ENCODE results near the gene PTN.

PTN gene, protein sequence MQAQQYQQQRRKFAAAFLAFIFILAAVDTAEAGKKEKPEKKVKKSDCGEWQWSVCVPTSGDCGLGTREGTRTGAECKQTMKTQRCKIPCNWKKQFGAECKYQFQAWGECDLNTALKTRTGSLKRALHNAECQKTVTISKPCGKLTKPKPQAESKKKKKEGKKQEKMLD

DNA sequence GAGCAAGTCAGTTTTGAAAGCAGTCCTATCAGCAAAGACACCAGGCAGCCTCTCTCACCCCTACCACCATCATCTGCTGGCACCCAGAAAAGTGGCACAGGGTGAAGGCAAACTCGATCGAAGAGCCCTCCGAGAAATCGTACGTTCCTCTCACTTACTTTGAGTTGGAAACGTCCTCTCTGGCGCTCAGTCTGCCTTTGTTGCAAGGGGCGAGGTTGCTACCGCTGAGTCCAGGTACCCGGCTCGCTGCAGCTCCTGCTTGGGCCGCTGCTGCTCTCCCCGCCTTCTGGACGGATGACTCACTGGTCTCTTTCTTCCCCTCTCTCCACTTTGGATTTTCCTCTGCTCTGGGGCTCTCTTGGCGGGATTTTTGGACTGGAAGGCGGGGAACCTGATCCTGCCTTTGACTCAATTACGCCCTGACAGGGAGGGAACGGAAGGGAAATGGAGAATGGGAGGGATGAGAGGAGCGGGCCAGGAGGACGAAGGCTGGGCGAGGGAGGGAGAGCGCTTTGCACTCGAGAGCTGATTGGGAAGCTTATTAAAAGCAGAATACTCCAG is at the start of gene PTN:
TSS of gene PTN (minus strand) at position 453 of the 561 bp plus-strand sequence. CDS start 88,760 bp downstream, outside the sequence.
- peak; percentile 84 for DNase-seq (ENCODE audit: low read depth, low spot score)

DNA sequence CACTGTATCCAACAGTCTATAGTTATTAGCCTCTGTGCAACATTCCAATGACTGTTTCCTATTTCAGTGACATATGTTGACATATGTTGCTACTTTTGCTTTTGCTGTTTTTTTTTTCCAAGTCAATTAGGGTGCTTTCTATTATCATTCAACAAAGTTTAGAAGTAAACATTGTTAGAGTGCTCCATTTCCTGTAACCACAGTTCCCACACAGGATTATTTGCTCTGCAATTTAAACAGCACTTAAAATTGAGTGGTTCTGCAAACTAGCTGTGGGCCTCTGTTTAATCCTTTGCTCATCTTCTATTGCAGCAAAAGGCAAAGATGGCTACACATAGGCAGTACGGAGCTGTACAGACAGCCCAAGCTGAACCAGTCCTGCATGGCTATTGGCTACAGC is 46.5 kb upstream of the PTN start:
- no peak for DNase-seq (ENCODE audit: low read depth, low spot score)

DNA sequence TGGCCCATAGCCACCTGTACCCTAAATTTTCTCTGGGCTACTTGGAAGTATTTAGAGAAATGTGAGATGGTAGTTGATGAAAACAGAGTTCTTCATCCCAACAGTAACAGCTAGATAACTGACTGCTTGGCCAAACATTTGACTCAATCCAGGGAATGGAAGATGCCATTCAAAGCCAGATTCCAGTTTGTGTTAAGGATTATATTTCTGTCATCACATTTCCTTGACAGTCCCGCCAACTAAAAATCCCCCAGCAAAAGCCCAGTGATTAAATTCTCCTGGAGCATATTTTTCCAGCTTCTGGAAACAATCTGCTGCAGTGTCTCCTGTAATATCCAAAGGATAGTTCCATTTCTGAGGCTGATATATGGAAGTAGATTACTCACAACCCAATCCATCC is 45.4 kb upstream of the PTN start:
- no peak for DNase-seq (ENCODE audit: low read depth, low spot score)

DNA sequence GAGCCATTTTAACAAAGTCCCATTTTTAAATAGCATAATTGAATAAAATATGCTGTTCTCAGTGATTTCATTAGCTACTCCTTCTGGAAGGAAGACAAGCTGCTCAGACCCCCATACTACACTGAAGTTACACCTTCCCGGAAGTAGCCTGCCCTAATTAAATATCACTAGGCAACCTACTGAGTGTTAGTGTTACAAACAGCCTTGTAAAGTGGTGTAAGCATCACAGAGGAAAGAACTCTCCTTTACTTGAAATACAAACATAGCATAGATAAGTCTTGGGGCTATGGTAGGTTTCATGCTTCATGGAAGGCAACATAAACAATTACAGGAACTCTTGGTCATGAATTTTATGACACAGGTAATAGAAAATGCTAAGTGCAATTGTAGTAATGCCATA is 43.4 kb upstream of the PTN start:
- no peak for DNase-seq (ENCODE audit: low read depth, low spot score)

DNA sequence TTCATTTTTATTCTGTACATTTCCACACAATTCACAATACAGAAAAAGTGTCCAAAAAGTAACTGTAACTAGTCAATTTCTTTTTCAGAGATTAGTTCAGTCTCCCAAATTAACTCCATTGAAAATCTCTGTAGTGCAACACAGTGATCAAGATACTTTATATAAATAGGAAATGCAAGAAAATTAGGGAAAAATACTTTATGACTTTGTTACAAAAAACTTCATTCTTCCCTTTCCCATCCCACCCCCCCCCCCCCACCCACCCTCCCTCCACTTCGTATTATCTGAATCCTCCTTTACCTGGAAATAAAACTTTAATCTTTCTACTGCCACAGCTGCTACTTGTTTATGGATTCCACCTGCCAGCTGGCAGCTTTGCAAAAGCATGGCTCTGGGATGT is 37.5 kb upstream of the PTN start:
- no peak for DNase-seq (ENCODE audit: low read depth, low spot score)

DNA sequence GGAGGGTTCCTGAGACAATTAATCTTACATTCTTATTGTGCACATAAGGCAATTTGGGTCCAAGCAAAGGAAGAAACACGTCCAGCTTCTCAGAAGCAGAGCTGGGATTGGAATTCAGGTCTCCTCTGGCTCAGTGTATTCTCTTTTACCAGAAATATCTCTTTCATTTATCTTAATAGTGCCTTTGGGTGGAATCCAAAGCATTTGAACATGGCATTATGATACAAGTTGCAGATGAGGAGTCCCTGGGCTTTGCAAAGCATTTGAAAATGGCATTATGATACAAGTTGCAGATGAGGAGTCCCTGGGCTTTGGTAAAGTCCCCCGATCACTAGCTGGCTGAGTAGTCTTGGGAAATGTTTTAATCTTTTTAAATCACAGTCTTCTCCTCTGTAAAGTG is 30.0 kb upstream of the PTN start:
- DNase-seq (ENCODE audit: low read depth, low spot score): no peak

DNA sequence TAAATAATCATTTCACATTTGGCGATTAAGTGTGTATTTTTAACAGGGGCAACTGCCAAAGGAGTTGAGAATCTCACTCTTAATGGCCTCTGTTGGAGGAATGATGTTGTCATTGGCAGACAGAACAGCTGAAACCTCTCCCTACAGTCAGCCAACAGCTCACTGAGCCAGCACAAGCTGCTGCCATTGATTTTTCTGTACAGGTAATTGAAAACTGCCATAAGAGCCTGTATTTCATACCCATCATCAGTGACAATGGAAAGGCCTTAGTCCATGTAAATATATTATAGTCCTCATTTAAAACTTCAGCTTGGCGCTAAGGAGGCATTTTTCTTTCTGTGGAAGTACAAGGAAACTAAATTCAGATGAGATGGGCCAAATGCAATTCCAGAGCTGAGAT is 28.1 kb upstream of the PTN start:
- peak; percentile 10 for DNase-seq (ENCODE audit: low read depth, low spot score)

DNA sequence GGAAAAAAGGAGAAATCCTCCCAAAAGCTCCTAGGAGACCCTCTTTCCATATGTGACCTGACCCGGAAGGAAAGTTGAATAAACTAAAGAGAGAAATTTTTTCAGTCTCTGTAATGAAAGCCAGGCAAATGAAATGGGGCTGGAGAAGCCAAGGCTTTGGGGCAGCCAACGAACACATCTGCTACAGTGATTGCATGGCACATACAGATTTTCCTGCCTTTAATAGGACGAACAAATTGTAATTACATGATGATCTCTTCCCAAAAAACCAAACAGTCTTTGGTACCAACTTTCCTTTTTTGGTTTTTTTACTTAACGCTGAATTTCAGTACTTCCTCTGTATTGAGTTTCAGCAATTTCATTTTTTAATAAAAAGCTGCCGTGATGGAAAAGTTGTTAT is 23.5 kb upstream of the PTN start:
- DNase-seq (ENCODE audit: low read depth, low spot score): no peak

DNA sequence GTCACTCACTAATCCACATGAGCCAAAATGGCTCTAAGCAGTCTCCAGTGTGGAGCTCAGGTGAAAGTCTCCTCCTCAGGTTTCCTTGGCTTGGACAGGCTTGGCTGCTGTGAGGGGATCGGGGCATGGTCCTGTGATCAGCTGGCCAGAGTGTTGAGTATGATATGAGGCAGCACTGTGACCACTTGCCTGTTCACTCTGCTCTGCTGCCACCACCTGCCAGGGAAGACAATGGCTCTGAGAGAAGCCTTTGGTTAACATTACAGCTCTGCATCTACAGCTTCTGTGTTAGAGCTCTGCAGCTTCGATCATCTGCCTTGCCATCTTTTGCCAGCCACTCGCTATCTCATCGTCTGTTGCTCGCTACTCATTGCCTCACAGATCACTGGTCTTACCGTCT is 20.1 kb upstream of the PTN start:
- no peak for DNase-seq (ENCODE audit: low read depth, low spot score)

DNA sequence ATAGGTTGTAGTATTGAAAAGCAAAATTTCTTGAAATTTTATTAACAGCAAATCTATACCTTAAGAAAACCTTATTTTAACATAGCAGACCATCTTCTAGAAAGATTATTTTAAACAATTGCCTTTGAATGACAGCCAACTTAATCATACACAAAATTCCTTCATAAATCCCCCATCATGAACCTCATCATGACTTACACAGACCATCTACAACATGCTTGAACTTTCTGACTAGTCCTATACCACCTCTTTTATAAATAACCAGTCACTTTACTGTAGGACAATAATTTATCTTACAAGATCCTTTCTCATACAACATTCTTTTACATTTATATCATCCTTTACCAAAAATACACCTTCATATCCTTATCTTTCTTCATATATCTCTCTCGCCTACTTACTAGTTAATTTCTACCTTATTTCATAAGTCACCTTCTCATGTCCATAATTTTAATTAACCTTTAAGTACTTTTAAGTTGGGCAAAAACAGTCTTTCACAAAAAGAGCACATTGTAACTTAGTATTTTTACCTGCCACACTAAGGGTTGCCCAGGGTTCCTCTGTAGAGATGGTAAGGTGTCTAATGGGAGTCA is 16.6 kb upstream of the PTN start:
- no peak for DNase-seq (ENCODE audit: low read depth, low spot score)

DNA sequence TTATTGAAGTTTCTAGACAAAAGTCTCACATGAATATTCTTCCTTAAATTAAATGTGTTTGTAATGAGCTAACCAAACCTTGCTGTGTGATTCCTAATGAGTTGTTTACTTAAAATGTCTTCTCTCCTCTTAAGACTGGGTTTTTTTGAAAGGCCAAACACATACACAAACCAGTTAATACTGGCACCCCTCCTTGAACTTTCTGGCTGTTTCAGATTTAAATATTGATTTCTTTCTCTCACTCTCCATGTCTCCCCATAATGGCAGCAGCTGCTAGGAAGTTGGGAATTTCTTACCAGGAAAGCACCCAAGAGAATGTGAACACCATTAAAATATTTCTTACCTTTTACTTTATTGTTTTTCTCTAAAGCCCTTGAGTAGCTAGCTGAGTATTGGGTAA is 11.4 kb upstream of the PTN start:
- peak; percentile 21 for DNase-seq (ENCODE audit: low read depth, low spot score)

DNA sequence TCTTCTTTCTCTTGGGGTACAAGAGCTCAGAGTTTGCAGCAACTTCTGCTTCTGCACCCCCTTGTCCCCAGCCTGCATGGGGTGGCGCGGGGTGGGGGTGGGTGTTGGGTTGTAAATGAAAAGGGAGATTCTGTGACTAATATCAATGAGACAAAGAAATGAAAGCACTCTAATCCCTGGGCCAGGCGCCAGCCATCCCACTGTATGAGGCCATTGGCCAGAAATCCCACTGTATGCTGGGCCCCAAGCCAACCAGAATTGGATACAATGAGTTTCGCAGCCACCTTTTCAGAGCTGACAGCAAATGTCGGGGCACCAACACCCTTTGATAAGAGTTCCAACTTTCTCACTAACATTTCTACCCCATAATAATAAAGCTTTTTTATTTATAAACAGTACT is 10.9 kb upstream of the PTN start:
- peak; percentile 93 for DNase-seq (ENCODE audit: low read depth, low spot score)

DNA sequence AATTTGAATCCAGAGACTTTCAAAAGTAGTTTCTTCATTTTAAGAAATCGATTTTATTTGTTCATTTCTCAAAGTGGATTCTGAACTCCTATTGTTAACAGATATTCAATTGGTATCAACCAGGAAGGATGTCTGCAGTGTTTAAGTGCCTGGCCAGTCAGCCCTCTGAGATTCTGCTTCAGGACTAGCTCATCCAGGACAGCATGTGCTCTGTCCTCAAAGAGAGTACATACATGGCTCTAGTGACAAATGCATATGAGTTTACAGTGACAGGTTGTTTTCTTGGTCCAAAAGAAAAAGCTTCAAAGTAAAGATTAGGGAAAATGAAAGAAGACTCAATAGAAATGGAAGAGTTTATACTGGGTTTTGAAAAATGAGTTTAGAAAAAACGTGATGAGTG is 8.4 kb upstream of the PTN start:
- no peak for DNase-seq (ENCODE audit: low read depth, low spot score)

DNA sequence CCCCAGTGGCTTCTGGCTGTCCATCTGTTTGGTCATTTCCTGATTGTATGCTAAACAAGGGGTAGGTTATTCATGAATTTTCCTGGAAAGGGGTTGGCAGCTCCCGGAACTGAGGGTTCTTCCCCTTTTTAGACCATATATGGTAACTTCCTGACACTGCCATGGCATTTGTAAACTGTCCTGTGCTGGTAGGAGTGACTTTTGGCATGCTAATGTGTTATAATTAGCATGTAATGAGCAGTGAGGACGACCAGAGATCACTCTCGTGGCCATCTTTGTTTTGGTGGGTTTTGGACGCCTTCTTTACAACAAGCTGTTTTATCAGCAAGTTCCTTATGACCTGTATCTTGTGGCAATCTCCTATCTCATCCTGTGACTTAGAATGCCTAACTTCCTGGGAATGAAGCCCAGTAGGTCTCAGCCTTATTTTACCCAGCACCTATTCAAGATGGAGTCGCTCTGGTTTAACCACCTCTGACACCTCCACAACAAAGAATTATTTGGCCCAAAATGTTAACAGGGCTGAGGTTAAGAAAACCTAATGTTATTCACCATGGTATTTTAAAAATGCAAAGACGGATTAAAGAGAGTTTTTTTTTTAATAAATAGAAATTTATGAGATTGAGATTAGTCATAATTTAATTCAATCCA is 2.4 kb upstream of the PTN start:
- DNase-seq (ENCODE audit: low read depth, low spot score): no peak

DNA sequence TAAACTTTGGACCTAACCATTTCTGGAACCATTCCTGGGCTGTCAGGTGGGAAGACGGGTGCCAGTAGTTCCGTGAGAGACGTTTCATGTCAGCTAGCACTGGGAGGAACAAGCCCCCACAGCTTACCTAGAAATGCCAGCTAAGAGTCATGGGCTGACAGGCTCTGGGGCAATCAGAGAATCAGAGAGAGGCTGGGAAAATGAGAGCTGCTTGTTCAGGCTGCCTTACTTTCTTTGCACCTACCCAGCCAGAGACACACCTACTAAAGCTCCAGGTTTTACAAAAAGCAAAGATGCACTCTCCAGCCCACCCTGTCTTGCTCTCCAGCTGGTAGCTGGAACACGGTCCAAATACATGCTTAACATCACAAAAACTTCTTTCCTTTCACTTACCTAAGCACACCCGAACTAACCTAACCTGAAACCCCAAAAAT is 688 bp downstream of the PTN start:
- peak; percentile 32 for DNase-seq (ENCODE audit: low read depth, low spot score)

DNA sequence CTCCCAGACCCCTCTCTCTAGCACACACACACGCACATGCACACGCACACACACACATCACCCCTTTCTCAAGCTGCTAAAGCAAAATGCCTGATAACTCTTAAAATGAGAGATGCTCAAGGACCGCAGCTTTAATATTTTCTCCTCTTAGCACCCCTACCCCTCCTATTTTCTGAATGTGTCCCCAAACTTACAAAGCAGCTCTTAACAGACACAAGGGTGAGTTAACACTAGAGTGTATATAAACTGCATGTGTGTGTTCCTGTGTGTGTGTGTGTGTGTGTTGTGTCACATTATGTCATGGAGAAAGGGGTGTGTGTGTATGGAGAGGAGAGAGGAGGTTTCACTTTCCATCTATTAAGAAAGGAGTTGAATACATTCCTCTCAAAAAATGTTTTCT is 1.3 kb downstream of the PTN start:
- peak; percentile 38 for DNase-seq (ENCODE audit: low read depth, low spot score)

DNA sequence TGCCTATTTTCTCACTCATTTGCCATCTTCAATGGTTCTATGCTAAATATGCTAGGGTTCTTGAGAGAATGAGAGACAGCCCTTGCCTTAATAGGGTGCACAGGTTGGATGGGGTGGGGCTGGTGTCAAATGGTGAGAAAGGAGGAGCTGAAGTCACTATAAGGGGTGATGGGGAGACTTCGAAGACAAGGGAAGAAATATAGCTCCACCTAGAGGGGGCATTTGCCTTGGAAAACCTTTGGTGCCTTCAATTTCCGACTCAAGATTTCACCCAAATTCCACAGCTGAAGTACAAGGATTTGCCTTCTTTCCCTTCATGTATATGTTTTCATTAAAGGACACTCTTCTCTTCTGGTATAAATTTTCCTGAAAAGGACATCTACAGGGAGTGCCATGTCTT is 5.6 kb downstream of the PTN start:
- no peak for DNase-seq (ENCODE audit: low read depth, low spot score)

DNA sequence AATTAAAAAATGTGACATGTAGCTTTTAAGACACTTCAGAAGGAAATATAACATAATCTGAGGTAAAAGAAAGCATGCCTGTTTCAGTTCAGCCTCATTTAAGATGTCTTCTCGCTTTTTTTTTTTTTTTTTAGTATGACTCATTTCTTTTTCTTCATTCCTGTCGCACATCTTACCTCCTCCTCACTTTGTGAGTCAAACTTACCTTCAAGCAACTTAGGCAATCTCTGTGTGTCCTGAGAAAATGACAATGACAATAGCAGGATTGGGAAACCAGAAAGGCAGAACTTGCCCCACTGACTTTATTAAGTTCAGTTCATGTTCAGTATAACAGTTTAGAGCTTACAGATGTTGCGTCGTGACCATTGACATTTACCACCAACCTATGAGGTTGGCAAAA is 7.7 kb downstream of the PTN start:
- DNase-seq (ENCODE audit: low read depth, low spot score): no peak

DNA sequence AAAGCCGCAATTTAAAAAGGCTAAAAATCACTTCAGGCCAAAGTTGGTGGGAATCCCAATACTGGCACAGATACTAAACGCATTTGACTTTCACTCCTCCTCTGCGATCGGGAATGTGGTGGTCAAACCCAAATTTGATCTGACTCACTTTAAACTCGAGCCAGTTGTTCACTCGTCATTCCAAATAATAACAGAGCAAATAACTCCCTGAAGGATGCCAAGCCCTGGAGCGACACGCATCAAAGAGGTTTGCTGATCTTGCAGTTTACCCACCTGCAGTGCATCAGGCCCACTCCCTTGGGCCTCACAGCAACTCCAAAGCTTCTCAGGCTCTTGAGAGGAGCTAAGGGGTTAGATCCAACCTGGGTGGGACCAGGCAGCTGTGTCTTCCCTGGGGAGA is 12.2 kb downstream of the PTN start:
- peak; percentile 60 for DNase-seq (ENCODE audit: low read depth, low spot score)

DNA sequence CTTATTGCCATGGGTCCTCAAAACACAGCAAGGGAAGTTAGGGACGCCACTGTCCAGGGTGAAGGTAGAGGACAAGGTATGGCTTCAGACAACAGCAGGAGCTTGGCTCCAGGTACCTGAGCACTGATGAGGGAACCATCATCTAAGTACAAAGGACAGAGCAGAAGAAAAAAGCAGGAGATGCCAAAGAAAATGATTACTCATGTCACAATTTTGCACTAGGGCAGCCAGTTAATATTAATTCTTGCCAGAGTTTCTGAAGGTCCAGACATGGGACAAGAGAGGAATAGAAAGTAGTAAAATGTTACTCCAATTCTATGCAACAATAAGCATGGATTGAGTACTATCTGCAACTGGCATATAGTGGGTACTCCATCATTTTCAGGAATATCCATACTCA is 14.1 kb downstream of the PTN start:
- peak; percentile 27 for DNase-seq (ENCODE audit: low read depth, low spot score)

DNA sequence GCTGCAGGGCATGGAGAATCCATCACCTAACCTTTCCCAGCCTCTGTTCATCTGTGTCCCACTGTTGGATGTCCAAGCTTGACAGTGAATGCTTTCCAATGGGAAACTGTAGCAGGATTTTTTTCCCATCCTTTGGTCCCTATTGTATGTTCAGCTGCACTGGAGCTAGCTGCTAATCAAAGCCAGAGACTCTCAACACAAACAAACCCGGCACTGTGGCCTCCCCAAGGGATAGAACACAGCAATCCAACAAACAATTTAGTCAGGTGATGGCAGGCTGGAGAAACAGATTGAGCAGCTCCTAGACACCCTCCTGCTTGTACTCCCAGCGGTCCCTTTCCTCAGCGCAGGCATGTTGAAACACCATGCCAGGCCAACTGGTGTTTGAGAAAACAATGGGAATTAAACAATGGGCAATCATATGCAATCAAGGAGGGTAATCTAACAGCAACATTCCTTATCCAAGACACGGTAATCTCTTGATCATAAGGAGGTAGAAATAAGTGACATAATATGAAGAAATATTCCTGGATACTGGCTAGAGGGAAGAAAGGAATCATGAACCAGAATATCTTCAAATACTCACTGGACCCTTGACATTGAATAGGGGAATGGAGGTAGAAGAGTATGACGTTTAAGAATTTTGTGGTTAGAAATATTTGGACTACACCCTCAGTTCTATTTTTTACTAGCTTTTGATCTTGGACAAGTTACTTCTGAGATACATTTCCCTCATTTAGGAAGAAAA is 15.0 kb downstream of the PTN start:
- peak; percentile 35 for DNase-seq (ENCODE audit: low read depth, low spot score)

DNA sequence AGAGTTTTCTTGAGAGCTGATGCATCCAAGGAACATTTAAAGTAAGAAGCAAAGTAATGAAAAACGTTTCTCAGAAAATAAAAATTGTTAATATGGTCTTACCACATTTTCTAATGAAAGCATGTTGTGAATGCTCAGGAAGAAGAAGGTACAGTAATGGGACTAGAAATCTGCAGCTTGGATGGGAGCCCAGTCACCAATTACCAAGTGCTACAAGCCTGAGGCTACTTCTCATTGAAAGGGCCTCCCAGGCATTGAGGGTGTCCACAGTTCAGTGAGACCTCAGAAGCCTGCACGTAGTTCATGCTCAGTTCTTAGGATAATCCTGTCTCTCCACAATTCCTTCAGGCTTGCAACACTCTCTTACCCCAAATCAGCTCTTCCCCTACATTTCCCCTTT is 17.6 kb downstream of the PTN start:
- peak; percentile 72 for DNase-seq (ENCODE audit: low read depth, low spot score)

All from astrocyte of the hippocampus (primary cell).